Stimulated activated CD4-positive, alpha-beta T cell treated with anti-CD3 and anti-CD28 coated beads, Interleukin-2, amount 100 ng/mL, for 4 hours (primary cell): ENCODE measurements around the gene CCL28.
A peak's percentile ranks its signal among the peaks of the same experiment; 100 is the strongest.
"Not testable (repeated sequence)": the region's sequence is repeated elsewhere in the genome, so short reads cannot be mapped to it uniquely, and the experiment has no call there.

ENCODE experiments used
- DNase-seq: peaks from one replicate; pipeline ENCODE4 v3.0.0-alpha.2; 2020; ENCODE audit warnings: low read depth

The CCL28 gene

GRCh38 chr5:43409809-43410271 lies 2.4 kb downstream of the CCL28 start:
- no peak for DNase-seq

- DNase-seq = not testable (repeated sequence)
Measured at GRCh38 chr5:43402524-43403066, 9.6 kb downstream of the CCL28 start.

GRCh38 chr5:43401827-43402226 lies 10.4 kb downstream of the CCL28 start:
- no peak for DNase-seq

- no peak for DNase-seq
Measured at GRCh38 chr5:43400082-43400481, 12.1 kb downstream of the CCL28 start.

- DNase-seq = peak; percentile 21
Measured at GRCh38 chr5:43396762-43397304, 15.4 kb downstream of the CCL28 start.

- no peak for DNase-seq
Measured at GRCh38 chr5:43390471-43390870, 21.7 kb downstream of the CCL28 start.

GRCh38 chr5:43389679-43390329 lies 22.4 kb downstream of the CCL28 start:
- DNase-seq = peak; percentile 24

GRCh38 chr5:43386960-43387362 lies 25.2 kb downstream of the CCL28 start:
- no peak for DNase-seq

GRCh38 chr5:43376496-43377140 lies 35.6 kb downstream of the CCL28 start:
- DNase-seq = no peak

GRCh38 chr5:43371821-43372220 lies 40.4 kb downstream of the CCL28 start:
- DNase-seq = no peak

GRCh38 chr5:43370352-43370751 lies 41.8 kb downstream of the CCL28 start:
- no peak for DNase-seq

GRCh38 chr5:43369651-43370050 lies 42.5 kb downstream of the CCL28 start:
- DNase-seq = no peak

- no peak for DNase-seq
Measured at GRCh38 chr5:43367909-43368669, 44.1 kb downstream of the CCL28 start.

- DNase-seq = no peak
Measured at GRCh38 chr5:43367453-43367852, 44.7 kb downstream of the CCL28 start.

GRCh38 chr5:43366680-43367246 lies 45.4 kb downstream of the CCL28 start:
- not testable (repeated sequence) for DNase-seq

GRCh38 chr5:43365155-43365554 lies 47.0 kb downstream of the CCL28 start:
- DNase-seq = not testable (repeated sequence)

- DNase-seq = no peak
Measured at GRCh38 chr5:43363445-43364152, 48.6 kb downstream of the CCL28 start.

GRCh38 chr5:43362725-43363435 lies 49.3 kb downstream of the CCL28 start:
- DNase-seq = no peak

- DNase-seq = no peak
Measured at GRCh38 chr5:43358726-43359125, 53.5 kb downstream of the CCL28 start.

- DNase-seq = no peak
Measured at GRCh38 chr5:43358301-43358700, 53.9 kb downstream of the CCL28 start.

- DNase-seq = no peak
Measured at GRCh38 chr5:43357878-43358281, 54.3 kb downstream of the CCL28 start.
